Measurements from ENCODE around the gene DUOX2.
"Not testable (repeated sequence)": the region's sequence is repeated elsewhere in the genome, so short reads cannot be mapped to it uniquely, and the experiment has no call there.

The DUOX2 gene

DNA sequence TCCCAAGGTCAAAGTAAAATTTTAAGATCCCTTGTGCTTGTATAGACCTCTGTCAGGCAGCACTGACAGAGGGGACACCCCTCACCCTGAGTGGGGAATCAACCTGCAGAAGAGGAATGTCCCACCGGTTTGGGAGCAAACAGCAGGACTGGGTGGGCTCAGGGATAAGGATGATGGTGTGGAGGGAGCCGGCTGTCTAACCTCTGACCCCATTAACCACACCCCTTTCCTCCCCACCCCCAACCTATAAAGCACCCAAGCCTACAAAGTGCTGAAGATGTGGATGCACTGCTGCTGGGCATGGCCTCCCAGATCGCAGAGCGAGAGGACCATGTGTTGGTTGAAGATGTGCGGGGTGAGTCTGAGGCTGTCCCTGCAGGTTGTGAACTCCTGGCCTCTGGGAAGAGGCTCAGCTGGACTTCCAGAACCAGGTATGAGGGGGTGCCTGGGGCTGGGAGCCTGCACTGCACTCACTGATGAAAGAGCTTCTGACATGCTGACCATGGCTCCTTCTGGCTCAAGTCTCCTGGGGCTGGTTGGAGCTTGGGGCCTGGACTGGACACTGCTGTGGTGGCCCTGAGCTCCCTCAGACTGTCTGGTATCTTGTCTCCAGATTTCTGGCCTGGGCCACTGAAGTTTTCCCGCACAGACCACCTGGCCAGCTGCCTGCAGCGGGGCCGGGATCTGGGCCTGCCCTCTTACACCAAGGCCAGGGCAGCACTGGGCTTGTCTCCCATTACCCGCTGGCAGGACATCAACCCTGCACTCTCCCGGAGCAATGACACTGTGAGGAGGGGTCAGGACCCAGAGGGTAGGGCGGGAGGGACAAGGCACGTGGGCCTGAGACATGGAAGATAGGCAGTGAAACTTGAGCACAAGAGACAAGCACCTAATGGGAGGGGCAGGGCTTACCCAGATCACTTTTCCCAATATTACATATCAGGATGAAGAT, 25.1 kb upstream of the DUOX2 start:
- DNase-seq, result no peak

DNA sequence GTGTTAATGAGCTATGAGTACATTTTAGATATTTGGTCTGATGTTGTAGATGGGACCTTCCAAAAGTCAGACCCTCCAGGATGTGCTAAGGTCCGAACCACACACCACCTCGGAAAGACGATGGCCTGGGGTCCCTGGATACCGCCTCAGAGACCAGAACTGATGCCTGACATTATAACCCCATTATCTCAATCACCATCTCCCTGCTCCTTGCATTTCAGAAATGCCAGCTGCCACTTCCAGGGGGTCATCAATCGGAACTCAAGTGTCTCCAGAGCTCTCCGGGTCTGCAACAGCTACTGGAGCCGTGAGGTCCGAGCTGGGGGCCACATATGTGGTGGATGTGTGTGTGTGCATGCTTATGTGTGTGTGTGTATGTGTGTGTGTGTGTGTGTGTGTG, 23.7 kb upstream of the DUOX2 start:
- no peak for DNase-seq

DNA sequence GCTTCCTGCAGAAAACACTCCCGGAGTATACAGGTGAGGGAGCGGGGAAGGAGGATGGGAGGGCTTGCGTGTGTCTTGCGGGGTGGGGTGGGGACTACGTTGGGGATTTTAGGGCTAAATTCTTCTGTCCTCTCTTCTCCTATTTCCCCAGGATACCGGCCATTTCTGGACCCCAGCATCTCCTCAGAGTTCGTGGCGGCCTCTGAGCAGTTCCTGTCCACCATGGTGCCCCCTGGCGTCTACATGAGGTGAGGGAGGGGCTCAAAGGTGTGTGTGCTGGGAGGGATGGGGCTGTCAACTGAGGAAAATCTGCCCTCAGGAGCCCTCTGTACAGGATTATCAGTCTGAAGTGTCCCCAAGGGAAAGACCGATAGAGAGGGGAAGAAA, 22.4 kb upstream of the DUOX2 start:
- DNase-seq, result no peak

DNA sequence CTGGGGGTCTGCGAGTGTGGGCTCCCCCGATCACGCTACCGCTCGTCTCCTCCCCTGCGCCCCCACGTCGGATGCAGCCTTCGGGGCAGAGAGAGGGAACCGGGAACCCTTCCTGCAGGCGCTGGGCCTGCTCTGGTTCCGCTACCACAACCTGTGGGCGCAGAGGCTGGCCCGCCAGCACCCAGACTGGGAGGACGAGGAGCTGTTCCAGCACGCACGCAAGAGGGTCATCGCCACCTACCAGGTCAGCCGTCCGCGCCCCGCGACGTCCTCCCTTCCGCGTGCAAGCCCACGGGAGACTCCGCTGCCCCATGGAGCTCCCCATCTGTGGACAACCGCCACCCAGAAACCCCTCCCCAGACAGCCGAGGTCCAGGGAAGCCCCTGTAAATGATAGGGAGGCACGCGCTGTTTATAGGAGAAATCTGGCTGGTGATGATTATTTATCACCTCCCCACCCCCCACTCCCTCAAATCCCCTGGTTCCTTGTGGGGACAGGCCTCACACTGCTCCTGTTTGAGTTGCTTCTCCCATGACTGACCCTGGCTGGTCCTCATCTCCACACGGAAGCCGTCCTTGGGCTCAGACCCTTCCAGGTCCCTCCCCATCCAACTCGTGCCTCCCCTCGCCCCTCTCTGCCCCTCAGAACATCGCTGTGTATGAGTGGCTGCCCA, 21.9 kb upstream of the DUOX2 start:
- DNase-seq, result not testable (repeated sequence)

DNA sequence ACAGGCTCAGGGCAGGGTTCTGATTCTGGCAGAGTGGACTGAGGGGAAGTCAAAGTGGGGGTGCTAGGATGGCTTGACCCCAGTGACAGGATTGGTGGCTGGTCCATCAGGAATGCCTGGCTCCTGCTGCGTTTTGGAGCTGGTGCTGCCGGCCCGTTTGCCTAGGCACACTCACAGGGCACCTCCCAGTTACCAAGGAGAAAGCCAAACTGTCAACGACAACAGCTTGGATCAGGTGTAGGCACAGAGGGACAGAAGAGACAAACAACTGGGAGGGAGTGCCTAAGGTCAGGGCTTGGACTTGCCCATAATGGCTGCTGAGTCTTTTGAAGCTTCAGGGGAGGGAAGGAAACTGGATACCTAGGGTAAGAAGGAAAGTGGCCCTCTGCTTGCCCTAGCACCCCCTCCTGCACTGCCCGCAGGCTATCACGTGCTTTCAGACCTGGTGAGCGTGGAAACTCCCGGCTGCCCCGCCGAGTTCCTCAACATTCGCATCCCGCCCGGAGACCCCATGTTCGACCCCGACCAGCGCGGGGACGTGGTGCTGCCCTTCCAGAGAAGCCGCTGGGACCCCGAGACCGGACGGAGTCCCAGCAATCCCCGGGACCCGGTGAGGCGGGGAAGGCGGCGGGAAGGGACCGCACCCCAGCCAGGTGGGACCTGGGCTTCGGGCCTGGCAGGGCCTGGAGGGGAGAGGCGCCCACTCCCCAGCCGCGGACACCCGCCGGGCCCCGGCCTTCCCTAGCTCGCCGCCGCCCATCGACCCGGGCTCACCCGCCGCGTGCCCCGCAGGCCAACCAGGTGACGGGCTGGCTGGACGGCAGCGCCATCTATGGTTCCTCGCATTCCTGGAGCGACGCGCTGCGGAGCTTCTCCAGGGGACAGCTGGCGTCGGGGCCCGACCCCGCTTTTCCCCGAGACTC, 21.0 kb upstream of the DUOX2 start:
- peak; percentile 18 for DNase-seq

DNA sequence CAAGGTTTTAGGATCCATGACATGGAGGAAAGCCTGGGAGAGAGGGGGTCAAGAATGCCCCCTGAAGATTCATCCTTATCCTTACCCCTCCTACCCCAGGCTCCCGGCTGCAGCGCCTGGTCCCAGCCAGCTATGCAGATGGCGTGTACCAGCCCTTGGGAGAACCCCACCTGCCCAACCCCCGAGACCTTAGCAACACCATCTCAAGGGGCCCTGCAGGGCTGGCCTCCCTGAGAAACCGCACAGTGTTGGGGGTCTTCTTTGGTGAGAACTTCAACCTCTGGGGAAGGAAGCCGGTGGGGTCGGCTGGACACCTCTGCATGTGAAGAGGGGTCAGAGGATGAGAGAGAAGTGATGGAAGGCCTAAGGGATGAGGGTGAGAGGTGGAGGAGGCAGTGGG, 20.1 kb upstream of the DUOX2 start:
- no peak for DNase-seq

DNA sequence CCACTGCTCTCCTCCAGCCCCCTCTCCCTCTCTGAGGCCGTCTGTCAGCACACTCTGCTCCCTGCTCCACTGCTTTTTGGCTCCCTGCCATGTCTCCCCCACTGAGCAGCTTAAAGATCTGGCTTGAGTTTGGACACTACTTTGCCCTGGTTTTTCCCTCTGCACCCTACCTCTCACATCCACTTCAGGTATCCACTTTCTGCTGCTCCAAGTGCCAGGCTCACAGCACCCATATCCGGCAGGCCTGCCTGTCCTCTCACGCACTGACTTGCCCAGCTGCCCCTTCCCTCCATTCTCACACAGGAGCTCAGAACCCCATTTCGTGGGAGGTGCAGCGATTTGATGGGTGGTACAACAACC, 19.6 kb upstream of the DUOX2 start:
- DNase-seq, result no peak

DNA sequence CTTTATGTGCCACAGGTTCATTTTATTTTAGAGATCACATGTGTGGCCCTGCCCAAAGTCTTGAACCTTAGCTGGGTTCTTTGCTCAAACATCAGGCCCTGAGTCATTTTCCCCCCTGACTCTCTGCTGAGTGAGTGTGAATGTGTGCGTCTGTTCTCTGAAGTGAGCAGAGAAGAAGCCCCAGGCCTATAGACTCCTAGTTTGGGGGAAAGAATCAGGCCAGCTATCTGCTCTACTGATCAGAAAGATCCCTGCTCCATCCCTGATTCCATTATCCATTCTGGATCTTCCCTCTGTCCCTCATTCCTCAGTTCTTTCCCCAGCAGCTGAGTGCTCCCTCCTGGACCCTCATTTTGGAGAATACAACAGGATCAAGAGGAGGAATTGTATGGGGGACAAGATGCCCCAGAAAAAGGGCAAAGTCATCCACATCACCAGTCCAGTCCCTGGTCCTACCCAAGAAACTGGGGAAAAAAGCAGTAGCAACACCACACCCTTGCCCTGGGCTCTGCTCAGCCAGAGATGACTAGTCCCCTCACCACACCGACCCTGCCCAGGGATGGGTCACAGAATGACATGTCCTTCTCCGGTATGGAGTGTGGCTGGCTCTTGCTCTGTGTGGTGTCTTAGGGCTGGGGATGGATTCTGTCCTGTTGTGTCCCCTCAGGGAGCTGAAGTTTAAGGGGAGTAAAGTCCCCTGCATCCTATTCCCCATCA, 19.0 kb upstream of the DUOX2 start:
- no peak for DNase-seq

DNA sequence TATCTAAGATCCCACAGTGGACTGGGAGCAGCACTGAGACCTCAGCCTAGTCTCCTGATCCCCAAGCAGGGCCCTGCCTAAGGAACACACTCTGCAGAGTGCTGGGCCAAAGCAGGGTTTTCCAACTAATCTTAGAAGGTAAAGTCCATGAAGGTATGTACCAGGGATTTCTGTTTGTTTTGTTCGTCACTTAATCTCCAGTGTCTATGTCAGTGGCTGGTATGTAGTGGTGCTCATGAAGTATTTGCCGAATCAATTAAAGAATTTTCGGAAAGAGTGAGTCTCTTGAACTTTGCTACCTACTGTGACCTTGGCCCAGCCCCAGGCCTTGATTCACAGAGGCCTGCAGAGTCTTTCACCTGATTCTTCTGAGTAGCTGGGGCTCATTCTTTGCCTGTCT, 17.5 kb upstream of the DUOX2 start:
- DNase-seq, result no peak

DNA sequence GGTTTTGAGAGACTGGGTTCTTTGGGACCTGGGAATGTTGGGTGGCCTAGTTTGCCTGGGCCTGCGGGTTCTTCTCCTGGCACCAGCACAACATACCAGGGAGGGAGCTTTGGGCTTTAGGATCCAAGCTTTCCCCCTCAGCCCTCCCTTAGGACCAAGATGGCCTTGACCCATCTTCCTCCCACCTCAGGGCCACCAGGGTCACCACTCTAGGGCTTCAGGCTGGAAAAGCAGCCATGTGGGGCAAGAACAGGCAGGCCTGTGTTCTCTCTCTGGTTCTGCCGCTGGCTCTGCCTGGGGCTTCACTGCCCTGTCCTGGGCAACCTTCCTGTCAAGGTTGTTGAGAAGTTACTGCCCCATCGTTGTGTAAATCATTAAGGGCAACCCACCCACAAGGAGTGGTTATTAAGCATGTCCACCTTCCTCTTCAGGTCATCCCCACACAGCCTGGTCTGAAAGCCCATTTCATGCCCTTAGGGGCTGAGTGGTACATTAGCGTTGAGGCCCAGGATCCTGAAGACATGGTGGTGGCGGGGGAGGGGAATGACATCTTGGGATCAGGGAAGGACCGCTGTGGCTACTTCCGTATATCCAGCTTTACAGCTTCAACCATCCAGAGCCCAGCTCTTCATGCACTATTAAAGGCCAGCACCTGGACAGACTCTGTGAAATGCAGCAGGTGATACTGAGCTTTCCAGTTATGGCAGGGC, 16.5 kb upstream of the DUOX2 start:
- no peak for DNase-seq

DNA sequence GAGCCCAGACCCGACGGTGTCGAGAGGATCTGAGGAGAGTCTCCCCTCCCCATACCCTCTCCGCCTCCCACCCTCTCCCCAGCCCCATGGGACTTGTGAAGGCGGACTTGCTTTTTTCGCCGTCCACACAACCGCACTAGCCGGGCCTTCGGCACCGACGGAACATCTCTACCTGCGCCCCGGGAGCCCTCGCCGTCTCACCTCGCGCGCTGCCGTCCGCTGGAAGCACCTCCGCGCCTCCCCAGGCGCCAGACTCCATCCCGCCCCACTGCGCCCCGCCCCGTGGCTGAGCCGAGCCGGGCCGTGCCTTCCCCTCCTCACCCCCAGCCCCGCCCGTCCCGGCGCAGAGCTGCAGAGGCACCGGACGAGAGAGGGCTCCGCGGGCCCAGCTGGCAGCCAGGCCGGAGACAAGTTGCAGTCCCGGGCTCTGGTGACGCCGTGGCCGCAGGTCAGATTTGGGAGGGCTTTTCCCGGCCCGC, 15.7 kb upstream of the DUOX2 start, which contains the start of the genes DUOX1 and DUOXA1:
TSS of gene DUOX1 (plus strand) at position 344 of the 479 bp plus-strand sequence. CDS start 1,973 bp downstream, outside the sequence.
TSS of gene DUOXA1 (minus strand) at position 229 of the 479 bp plus-strand sequence. CDS start 6,865 bp downstream, outside the sequence.
- peak; percentile 18 for DNase-seq

DNA sequence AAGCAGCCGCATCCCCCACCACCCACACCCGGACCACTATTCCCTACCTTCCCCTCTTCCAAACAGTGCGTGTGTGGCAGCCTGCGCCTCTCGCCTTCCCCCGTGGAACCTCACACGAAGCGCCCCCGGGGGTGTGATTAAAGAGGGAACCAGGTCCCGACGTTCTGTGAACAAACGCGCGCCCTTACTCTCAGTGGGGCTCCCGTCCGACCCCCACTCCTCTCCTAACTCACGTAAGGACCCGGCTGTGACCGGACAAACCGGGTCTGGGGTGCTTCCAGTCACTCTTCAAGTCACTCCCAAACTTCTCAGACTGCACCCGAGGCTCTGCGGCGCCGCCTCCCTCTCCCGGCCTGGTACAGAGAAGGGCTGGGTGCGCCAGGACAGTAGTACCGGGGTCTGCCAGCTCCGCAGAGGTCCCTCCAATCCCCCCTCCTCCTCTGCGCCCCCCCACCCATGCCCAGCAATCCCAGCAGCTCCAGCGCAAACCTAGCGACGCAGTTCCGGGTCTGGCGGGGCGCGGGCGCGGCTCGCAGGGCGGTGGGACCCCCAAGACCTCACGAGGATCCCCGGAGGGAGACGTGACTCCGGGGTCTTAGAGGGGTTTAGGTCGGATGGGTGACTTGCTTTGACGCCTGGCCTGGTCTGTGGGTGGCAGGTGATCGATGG, 15.1 kb upstream of the DUOX2 start:
- DNase-seq, result no peak

DNA sequence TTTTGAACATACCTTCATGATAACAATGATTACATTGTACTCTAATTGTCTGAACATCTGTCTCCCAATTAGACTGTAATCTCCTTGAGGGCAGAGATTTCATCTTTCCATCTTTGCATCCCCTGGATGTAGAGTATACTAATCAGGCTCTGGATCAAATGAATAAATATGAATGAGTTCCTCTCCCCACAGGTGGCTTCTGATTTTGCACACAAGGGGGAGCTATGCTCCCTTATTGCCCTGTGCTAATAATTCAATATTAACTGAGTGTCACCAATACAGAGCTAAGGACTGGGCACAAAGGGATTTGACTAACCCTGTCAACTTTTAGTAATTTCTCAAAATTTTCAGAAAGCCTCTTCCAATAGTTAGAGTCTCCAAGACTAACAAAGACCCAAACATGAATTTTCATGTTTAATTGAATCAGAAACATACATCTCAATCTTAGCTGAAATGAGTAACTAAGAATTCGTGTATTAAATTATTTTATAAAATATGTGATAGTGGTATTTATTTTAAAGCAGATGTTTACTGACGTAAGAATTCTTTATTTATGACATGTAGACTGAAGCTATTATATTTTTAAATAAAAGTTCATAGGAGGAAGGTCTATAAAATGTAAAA, 12.7 kb upstream of the DUOX2 start:
- peak; percentile 37 for DNase-seq

DNA sequence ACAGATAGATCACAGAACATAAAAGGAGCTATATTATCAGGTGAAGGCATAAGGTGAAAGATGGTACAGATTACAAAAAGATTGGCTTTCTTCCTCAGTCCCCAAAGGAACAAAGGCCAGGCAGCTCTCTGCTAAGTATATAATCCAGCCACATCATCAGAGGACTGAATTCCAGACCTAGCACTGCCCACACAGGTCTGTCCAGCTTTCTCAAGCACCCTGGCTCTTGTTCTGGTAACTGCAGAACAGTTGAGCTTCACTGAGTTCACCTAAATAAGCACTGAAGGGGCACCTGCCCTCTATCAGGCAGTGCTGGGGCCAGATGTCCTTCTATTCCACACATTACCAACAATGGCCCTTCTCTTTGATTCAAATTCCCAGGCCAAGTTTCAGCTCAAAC, 9.4 kb upstream of the DUOX2 start:
- no peak for DNase-seq

DNA sequence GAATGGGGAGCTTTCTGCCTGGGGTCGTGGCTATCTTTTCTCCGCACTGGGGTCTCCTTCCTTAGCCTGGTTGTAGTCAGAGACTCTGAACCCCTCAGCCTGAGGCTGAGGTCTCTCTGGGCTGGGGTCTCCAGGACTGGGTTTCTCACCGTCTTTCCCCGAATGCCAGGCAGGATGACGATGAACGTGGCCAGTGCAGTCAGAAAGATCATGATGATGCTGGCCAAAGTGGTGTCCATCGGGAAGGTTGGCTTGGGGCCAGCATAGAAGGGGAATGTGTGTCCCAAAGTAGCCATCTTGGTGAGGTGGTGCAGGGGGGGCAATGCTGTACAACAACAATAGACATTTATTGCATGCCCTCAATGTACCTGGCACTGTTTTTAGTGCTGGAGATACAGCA, 8.7 kb upstream of the DUOX2 start:
- no peak for DNase-seq

DNA sequence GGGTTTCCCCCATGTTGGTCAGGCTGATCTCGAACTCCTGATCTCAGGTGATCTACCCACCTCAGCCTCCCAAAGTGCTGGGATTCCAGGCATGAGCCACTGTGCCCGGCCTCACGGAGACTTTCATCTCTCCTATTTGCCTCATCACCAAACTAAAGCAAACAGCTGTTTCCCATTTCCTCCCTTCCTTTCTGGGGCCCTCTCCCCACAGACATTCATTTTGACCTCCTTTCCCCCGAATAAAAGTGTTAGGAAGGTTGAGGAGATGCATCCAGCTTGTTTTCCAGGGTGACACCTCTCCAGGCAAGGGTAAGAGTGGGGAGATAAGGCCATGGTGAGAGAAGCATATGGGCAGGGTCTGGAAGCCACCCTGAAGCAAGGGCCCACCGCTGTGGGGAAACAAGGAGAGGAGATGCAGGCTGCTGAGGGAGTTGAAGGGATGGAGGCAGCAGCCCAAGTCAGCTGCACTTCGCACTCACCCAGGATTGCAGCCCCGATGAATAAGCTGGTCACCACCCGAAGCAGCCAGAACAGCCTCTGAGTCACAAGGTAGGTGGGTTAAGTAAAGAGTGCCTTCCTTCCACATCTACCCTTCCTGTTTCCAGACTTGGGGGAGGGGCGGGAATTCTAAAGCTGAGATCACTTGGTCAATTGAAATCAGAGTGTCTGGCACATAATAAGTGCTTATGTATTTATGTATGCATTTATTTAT, 7.9 kb upstream of the DUOX2 start:
- DNase-seq, result no peak

DNA sequence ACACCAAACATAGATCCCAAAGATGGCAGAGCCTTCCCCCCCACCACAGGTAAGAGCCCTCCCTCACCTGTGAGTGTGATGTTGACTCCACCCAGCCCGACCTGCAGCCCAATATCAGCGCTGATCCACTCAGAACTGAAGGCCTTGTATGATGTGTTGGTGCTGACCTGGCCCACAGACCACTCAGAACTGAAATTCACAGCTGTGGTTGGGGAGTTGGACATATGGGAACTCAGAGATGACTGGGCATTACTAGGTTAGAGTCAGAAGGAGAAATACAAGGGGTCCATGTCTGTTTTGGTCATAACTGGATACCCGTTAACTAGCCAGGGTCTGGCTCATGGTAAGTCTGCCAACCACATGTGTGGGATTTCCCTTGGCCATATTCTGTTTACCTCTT, 7.0 kb upstream of the DUOX2 start:
- no peak for DNase-seq

DNA sequence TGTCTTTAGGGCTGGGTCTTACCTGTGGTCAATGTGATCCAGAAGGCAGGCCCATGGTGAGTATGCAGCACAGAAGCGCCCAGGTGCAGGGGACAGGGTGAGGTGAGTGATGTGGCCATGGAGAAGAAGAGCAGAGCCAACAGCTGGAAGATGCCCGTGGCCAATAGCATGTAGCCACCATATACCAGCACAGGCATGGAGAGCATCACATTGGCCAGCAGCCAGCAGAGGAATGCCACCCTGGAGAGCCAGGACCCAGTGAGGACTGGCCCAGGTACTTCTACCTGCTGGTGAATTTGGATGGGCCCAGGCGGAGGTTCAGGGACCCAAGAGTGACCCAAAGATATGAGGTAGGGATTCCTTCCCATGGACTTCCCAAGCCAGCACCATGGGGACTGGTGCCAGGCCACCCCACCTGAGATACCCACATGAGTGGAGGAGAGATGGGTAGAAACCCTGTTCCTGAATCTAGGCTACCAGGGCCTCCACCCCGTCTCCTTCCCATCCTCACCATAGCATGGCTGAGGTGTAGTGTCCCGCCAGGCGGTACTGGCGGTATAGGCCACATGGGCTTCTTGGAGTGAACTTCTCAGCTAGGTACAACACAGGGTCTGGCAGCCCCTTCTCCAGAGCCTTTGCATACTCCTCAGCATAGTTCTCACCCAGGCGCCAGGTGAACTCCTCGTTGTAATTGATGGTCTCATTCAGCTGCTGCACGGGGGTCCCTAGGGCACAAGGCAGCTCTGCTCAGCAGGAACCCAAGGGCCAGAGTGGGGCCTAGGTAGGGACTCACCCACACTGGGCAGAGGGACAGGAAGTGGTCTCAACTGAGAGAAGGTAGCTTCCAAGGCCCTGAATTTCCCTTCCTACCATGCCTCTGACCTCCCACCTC, 6.4 kb upstream of the DUOX2 start:
- DNase-seq, result no peak

DNA sequence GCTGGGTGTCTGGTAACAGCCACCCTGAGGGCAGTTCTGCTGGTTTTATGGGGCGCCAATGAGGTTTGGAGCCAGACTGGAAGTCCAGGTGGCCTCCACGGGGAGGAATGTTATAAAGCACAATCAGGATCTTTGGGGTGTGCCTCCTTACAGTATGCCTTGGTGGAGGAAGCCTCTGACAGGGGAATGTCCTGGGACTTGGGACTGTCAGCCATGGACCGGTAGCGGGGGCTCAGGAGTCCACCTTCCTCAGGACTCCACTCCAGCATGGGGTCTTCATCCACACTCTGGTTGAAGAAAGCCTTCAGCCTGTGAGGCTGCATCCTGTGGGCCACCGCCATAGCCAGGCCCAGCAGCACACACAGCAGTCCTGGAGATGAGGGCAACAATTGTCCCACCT, 5.0 kb upstream of the DUOX2 start:
- DNase-seq, result no peak

All from activated CD4-positive, alpha-beta T cell treated with anti-CD3 and anti-CD28 coated beads, Interleukin-2, amount 50 U/mL, for 1 hour (primary cell).